Astrocyte of the hippocampus (primary cell): Measurements from ENCODE around the gene HCFC1.

ENCODE experiments used
- DNase-seq: peaks from one replicate; pipeline ENCODE4 v3.0.0; 2011; ENCODE audit warnings: low read depth, low spot score

The HCFC1 gene

DNA sequence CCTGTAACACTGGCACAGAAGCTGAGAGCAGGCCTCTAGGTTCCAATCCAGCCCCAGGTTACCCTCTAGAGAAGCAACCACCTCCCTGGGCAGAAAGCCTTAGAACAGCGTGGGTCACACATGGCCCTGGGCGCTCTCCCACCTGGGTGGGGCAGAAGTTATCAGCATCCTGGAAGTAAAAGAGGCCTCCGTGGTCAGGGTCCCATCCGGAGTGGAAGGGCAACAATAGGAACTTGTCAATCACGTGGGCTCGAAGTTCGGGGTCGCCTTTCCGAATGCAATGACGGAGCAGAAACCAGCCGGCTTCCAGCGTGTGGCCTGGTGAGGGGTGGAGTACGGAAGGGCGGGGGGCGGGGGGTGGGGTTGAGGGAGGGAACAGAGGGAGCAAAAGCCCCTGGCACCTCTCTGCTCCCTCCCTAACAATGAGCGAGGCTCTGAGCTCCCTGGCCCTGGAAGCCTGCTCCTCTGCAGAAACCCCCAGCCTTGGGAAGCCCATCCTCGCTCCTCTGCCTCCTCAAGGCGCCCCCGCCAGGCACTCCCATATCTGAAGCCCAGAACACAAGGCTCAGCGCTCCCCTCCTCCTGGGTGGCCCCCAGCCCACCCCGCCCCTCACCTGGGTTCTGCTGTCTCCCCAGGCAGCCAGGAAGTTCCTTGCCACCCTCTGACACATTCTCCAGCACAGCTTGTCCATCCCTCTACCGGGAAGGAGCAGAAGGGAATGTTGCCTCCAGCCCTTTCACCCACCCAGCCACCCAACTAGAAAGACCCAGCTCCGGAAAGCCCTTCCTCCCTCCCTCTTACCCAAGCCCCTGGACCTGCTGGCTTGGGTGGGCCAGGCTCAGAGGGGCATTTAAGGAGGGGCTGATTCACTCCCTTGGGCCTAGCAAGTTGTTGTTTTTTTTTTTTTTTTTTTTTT is 30.0 kb downstream of the HCFC1 start:
- DNase-seq: no peak

DNA sequence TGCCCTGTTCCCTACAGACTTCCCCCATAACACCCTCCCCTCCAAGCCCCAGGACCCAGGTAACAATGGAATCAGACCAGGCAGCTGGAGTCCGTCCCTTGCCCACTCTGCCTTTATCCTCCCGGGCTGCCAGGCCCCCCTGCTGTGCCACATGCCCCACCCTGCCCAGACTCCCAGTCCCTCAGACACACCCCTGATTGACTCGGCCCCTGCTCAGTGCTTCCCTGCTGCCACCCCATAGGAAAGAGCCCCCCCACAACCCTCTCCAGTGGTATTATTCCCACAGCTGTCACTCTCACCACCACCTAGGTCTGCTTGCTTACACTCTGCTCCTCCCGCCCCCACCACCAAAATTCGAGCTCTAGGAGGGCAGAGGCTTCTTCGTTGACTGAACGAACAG is 32.0 kb downstream of the HCFC1 start:
- DNase-seq: no peak

DNA sequence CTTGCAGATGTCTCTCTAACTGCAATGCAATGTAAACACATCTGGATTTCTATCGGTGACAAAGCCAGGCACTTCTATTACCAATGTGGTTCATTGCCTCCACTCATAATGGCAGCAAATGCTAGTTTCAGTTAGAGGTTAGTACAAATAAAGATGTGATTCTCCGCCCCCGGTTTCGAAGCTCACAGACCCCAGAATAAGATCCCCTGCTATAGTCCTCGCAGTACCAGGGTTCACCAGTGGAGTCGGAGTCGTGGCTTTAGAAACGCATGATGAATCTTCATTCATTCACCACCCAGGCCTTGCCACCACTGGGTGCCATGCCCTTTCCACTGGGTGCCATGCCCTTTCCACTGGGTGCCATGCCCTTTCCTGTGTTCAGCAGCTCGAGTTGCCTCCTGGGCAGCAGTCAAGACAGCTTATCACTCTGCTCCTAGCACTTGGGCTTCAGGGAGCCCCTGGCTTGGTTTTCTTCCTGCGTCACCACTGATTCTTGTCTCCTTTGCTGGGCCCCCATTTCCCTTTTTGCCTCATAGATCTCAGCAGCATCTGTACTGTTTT is 33.3 kb downstream of the HCFC1 start:
- no peak for DNase-seq

DNA sequence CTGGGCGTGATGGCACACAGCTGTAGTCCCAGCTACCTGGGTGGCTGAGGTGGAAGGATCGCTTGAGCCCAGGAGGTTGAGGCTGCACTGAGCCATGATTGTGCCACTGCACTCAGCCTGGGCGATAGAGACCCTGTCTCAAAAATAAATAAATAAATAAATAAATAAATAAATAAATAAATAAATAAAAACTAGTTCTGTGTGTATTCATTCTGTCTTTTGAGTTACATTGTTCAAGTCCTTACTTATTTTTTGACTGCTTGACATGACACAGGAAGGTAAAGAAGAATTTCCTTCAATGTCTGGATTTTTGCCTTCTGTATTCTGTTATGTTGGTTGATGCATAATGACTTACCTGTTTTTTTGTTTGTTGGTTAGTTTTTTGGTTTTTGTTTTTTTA is 34.6 kb downstream of the HCFC1 start:
- no peak for DNase-seq

DNA sequence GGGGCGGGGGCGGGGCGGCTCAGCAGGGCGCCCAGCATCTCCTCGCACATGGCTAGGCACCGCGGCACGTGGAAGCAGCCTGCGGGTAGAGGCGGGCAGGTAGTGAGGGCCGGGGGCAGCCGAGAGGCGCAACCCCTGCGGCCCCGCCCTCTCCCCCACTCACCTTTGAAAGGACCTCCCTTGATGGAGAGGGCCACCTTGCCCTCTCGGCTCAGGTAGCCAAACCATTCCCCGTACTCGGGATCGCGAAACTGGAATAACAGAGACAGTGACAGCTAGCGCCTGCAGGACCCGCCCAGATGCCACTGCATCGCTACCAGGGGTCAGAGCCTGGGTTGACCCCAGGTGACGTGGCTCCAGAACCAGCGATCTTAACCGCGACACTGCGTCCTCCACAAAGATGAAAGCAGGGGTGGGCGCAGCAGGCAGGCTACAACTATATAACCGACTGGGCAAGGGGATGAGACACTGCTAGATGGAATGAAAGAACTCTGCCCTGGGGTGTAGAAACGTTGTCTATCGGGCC is 36.2 kb downstream of the HCFC1 start:
- no peak for DNase-seq

DNA sequence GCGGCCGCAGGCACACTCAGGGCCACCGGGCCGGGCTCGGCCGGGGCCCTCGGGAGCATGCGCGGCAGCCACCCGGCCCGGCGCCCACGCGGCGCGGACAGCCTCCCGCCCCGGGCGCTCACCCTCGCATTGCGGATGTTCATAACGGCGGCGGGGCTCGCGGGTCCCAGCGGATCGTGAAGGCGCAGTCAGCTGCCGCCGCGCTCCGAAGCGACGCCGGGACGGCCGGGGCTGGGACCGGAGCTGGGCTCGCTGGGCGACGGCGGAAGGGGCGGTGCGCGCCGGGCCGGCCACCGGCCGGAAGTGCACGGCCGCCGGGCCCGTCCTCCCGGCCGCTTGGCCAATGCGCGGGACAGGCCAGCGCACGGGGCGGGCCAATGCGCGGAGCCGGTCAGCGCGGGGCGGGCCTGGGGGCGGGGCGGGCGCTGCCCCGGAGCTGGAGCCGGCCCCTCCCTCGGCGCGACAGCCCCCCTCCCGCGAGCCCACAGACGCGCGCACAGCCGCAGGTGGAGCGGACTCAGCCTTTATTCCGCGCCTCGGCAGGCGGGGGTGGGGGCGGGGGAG is 36.8 kb downstream of the HCFC1 start, which contains the start of gene NAA10:
Gene NAA10 (minus strand): TSS at position 276 of the 564 bp plus-strand sequence. CDS start 133 bp downstream, at position 143.
- DNase-seq: peak; percentile 91

DNA sequence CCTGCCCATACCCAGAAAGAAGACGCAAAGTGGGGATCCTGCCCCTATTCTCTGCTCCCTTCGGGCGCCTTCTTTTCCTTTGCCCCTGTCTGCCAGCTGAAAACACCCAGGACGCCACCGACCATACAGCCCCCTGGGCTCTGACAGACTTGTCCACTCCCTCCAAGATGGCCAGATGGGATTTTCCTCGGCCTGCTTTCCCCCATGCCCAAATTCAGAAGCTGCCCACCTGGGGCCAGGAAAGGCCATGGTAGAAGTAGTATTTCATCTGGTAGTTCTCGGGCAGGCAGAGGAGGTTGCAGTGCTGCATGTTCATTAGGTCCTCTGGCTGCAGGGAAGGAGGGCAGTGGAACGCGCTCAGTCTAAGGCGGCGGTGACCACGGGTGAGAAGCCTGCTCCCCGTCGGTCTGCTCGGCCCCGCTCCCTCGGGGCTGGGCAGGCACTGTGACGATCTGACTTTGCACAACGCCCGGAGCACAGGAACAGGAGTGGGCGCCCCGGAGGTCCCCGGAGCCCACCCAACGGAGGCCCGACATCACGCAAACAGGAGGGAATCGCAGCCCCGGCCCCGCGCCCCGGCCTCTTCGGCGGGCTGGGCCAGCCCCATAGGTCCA is 37.4 kb downstream of the HCFC1 start:
- DNase-seq: no peak

DNA sequence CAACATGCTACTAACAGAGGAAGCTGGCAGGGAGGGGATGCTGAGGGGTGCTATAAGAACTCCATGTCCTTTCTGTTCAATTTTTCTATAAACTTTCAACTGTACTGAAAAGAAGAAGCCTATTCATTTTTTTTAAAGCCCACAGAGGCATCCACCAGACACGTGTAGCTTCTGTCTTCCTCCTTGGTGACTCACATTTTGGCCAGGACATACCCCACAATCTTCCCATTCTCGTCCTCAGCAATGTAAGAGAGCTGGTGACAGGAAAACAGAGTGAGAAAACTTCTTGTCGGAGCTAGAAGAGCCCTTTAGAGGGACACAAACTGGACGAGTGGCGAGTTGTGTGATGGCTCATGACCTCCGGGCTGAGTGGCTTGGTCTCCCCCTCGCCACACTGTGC is 37.9 kb downstream of the HCFC1 start:
- DNase-seq: no peak

DNA sequence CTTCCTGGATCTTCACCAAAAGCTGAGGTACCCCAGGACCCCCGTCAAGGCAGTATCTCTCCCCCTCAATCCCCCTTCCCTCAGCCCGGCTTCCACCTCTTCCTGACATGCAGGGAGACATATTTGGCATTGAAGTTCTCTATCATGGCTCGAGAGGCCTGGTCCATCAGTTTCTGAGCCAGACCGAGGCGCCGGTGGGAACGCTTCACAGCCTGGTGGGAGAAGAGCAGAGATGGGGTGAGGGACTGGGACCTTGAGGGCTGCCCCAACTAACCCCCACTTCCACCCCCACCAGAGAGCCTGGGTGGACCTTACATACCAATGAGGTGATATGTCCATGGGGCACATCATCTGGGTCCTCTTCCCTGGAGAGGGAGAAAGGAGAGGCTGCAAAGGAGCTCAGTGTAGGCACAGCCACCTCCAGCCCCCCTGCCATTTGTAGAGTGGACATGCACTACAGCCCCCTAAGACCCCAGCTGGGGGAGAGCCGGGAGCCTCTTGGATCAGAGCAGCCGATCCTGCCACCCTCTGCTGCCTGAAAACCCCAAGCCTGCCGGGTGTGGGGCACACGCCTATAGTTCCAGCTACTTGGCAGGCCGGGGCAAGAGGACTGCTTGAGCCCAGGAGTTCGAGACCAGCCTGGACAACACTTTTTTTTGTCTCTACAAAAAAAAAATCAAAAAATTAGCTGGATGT is 39.2 kb downstream of the HCFC1 start:
- DNase-seq: no peak

DNA sequence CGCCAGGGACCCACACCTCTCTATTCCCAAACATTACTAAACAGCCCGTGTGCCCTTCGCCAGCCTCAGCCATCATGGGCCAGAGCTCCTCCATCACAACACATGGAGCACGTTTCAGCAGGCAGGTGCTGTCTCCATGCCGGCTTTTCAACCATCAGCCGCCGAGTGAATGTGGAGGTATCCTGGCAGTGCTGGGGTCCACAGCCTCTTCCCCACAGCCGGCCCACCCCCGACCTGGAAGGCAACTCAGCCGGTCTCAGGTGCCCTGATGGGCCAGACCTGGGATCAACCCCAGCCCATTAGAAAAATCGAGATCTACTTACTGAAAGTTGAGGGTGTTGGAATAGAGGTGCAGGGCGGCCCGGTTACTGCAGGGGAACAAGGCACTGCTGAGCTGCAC is 39.9 kb downstream of the HCFC1 start:
- no peak for DNase-seq

DNA sequence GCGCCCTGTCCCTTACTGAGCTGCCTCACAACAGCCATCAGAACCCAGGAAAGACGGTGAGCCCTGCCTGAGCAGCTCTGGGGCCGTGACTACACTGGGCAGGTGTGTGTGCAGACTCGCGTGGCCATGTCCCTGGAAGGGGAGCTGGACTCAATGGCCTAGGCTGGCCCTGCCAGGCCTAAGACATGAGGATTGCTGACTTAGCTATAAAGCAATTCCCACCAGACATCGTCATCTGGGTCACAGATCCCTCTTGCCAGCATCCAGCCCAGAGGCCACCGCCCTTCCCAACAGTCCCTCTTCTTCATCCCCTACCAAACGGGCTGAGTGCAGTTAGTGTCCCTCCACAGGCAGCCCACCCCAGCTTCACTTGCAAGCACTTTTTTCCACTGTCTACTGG is 40.5 kb downstream of the HCFC1 start:
- DNase-seq: no peak

DNA sequence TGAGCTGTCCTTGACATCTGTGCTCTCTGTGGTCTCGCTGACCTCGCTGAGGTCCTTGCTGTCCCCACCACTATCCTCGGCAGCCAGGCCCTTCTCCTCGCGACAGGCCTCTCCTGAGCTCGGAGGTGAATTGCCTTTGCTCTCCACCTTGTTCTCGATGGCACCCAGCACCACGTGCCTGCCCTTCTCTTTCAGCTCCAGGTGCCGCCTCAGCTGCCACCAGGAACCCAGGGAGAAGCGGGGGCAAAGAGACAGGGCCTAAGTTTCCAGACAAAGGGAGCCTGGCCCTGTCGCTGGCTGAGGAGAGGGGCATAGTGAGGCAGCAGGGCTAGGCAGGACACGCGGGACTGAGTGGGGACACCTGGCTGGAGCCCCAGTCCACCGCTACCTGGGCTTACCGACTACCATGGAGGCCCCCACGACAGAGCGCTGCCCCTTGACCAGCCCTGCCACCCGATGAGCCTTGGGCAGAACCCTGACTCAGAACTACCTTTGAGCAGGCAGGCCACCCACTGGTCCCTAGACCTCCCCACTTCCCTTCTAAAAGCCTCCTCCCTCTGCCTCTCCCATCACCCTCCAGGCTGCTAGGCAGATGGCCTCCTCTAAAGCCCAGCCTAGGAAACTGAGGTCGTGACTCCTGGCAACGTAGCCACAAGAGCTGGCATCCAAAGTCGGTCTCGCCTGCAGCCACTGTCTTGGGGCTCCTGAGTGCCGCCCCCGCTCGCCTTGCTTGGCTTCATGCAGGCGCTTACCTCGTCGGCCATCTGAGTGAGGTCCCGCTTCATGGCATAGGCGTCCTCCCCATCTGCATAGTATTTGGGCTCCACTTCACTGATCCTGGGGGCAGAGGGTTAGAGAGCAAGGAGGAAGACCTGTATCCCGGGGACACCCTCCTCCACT is 41.4 kb downstream of the HCFC1 start:
- no peak for DNase-seq

DNA sequence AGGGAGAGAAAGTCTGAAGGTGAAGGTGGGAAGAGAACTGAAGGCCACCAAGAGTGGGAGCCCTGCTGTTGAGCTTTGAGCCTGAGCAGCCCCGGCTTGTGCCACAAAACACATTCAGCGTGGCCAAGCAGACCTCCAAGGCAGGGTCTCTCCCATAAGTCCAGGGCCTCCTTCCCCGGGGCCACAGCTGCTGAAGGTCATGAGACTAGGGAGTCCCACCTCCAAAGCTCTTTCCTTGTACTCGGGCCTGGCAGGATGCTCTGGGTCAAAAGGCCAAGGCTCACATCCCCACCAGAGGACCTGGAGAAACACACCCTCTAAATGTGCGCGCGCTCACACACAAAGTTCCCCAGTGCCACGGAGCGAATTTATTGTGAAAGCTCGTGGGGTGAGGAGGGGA is 42.0 kb downstream of the HCFC1 start:
- no peak for DNase-seq

DNA sequence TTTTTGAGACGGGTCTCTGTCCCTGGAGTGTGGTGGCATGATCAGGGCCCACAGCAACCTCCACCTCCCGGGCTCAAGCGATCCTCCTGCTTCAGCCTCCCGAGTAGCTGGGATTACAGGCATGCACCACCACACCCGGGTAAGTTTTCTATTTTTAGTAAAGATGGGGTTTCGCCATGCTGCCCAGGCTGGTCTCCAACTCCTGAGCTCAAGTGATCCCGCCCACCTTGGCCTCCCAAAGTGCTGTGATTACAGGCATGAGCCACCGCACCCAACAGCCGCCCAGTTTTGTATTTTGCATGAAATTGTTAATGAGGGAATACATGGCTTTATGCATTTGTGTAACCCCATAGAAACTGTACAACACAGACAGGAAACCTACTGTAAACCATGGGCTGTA is 42.8 kb downstream of the HCFC1 start:
- DNase-seq: no peak

DNA sequence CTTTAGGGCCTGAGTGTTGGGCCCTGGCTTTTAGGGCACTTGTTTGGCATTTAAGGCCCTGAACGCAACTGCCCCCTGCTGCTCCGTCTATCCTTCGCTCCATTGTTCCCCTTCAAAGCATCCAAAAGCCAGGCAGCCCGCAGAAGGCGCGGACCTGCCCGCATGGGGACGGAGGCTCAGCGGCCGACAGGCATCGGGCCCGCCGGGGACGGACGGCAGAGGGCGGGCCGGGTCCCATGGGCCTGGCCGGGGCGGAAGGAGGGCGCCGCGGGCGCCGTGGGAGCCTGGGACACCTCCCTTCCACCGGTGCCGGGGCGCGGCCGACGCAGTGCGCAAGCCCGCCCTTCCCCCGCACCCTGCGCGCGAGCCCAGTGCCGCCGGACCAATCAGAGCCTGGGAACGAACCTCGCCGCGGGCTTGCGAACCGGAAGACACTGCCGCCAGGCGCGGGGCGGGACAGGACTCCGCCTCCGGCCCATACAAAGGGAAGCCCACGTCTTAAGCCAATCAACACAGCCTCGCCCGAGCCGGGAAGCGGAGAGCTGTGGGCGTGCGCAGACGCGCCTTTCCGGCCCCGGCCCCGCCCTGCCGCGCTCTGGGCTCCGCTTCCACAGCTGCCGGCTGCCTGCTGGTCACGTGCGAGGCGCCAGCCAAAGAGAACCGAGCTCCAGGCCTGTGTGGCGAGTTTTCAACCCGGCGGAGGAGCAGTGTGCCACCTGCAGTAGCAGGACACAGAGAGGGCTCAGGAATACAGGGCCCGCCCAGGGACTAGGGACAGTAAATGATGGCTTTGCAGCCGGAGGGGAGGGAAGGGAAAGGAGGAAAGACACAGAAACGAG is 43.5 kb downstream of the HCFC1 start:
- DNase-seq: peak; percentile 98

DNA sequence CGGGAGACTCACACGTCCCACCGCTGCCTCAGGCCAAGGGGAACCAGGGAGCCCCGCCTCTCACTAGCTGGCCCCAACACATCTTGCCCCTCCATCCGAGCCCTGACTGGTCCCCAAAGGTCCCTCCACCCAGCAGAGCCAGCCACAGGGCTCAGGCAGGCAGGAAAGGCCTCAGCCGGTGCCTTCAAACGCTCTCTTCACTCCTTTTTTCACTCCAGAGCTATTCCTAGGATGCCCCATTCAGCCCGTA is 44.0 kb downstream of the HCFC1 start:
- no peak for DNase-seq

DNA sequence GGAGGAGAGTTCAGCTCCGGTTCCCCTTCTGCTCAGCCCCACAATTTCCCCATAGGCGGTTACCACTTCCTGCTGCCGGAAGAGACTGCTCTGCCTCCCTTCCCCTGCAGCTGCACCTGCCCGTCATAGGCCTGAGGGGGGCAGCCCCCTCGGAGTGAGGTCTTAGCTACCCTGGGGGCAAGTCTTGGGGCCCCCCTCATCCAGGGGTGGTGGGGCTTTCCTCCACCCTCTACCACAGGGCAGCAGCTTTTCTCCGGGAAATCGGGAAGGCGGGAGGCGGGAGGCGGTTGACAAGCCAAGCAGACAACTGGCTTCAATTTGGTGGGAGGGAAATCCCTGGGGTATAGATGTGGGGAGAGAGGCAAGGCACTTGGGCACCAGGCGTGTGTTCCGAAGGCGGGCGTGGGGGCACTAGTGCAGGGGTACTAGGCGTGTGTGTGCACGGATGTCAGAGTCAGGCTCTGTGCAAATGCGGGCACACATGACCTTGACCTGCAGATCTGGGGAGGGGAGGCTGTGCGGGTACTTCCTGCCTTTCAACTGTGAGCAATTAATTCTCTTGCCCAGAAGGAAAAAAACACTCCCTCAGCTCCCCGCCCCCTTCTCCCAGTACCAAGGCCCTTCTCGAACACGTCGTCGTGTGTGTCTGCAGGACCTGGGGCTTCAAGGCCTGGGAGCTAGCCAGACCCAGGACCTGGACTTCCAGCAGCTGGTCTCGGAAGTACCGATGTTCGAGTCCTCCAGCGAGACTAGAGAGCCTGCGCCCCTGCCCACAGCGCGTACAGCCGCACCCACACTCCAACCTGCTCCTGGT is 44.6 kb downstream of the HCFC1 start:
- DNase-seq: peak; percentile 46

DNA sequence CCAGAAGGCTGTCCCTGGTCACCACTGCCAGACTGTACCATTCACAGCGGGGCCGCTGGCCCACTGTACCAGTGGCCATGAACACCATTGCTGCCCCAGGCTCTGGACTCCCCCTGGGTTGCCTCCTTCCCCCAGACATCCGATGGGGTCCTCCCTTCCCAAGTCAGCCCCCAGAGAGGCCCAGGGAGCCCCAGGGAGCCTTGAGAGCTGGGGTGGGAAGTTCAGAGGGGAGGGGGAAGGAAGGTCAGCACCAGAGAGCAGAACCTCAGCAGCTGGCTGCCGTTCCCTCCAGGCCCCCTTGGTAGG is 45.1 kb downstream of the HCFC1 start:
- no peak for DNase-seq
